ENCODE data around the gene RGS12. TPM values are rescaled to one million over a fixed set of nuclear protein-coding genes. Genes with fewer than 3 reads are reported as not detected.

The RGS12 gene
- polyA plus RNA-seq, 1 donor (not counting 4 experiments of a cell fraction or from before 2014, with no cell fraction given) = 34.0 TPM

DNA sequence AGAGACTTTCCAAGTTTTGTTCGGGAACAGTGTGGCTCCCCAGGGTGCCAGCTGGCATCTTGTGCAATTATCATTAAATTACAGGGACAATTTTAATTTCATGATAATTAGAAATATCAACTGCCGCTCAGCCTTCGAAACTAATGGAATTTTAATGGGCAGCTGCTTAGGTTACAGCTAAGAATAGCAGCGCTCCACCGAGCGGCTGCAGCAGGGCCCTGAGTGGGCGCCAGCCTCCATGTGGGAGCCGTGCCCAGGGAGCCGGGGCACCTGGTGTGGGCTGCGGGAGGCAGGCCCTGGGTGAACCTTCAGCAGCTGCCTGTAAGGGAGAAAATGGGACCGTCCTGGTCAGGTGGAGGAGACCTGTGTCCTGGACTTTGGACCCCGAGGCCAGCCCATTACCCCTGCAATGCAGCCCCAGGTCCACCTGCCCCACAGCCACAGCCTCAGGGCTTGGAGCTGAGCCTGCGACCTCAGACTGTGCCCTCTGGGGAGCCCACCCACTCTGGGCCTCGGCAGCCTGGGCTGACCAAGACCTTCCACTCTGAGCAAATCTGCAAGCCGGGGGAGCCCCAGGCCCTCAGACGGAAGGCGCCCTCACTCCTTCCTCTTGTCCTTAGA, 22.7 kb upstream of the RGS12 start:
- H3K27me3 ChIP-seq (ENCODE audit: control insufficient read depth, extremely low read depth, insufficient read depth, low read length) = peaks cover 26% of the 10 kb centered on the region

DNA sequence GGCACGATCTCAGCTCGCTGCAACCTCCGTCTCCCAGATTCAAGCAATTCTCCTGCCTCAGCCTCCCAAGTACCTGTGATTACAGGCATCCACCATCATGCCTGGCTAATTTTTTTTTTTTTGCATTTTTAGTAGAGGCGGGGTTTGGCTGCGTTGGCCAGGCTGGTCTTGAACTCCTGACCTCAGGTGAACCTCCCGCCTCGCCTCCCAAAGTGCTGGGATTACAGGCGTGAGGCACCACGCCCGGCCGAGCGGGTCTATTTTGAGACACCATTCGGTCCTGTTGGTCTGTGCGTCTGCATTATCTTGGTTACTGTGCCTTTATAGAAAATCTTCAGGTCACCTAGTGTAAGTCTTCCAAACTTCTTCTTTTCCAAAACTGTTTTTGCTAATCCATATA, 21.7 kb upstream of the RGS12 start:
- Histone ChIP-seq H3K27ac (ENCODE audit: control insufficient read depth, insufficient read depth, low read length) (no peak overlapping the region), H2AFZ (ENCODE audit: control insufficient read depth, low read length) (no peak overlapping the region), H3K9ac (ENCODE audit: control insufficient read depth, extremely low read depth, insufficient read depth, low read length) (no peak overlapping the region), H3K27me3 (ENCODE audit: control insufficient read depth, extremely low read depth, insufficient read depth, low read length) (peaks cover 21% of the 10 kb centered on the region), H3K9me1 (ENCODE audit: control insufficient read depth, extremely low read depth, insufficient read depth, low read length) (no peaks in the 10 kb centered on the region), H3K4me3 (ENCODE audit: control insufficient read depth in 2 of 3, extremely low read depth in 1 of 3, insufficient read depth in 2 of 3, low read depth in 1 of 3, low read length in 3 of 3) (no peak overlapping the region), H3K4me2 (ENCODE audit: control insufficient read depth, extremely low read depth, insufficient read depth, low read depth, low read length) (no peak overlapping the region), H3K36me3 (ENCODE audit: control insufficient read depth in 2 of 2, extremely low read depth in 1 of 2, insufficient read depth in 2 of 2, low read length in 2 of 2) (no peaks in the 10 kb centered on the region), H3K79me2 (ENCODE audit: control insufficient read depth, insufficient read depth, low read length) (no peaks in the 10 kb centered on the region), H3K9me3 (ENCODE audit: control insufficient read depth, low read depth, low read length) (no peaks in the 10 kb centered on the region), H3K4me1 (ENCODE audit: control insufficient read depth, extremely low read depth, insufficient read depth, low read length) (no peaks in the 10 kb centered on the region), H4K20me1 (ENCODE audit: control insufficient read depth, extremely low read depth, insufficient read depth, low read length) (no peaks in the 10 kb centered on the region)
- DNase-seq (ENCODE audit: low read depth, low spot score) = no peak
- TF ChIP-seq EZH2 (IDR thresholded peaks at IDR 0.05; ENCODE audit: low read length) = no peak
- TF ChIP-seq, protein P1, sequence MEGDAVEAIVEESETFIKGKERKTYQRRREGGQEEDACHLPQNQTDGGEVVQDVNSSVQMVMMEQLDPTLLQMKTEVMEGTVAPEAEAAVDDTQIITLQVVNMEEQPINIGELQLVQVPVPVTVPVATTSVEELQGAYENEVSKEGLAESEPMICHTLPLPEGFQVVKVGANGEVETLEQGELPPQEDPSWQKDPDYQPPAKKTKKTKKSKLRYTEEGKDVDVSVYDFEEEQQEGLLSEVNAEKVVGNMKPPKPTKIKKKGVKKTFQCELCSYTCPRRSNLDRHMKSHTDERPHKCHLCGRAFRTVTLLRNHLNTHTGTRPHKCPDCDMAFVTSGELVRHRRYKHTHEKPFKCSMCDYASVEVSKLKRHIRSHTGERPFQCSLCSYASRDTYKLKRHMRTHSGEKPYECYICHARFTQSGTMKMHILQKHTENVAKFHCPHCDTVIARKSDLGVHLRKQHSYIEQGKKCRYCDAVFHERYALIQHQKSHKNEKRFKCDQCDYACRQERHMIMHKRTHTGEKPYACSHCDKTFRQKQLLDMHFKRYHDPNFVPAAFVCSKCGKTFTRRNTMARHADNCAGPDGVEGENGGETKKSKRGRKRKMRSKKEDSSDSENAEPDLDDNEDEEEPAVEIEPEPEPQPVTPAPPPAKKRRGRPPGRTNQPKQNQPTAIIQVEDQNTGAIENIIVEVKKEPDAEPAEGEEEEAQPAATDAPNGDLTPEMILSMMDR (optimal IDR thresholded peaks at IDR 0.05 in 1 of 3, IDR thresholded peaks at IDR 0.05 in 1 of 3, conservative IDR thresholded peaks at IDR 0.05 in 1 of 3; ENCODE audit: extremely low read depth in 1 of 3, insufficient read depth in 2 of 3, low read length in 3 of 3) = no peak
- dilution Hi-C loops (cut with MboI; ENCODE audit: extremely low pct_ligation_motif_present, low sequenced_read_pairs) = no loop called here
- no peak for FAIRE-seq

More for the DNA sequence above, 22.7 kb upstream of the RGS12 start:
- no peak overlapping the region for H3K4me2 ChIP-seq (ENCODE audit: control insufficient read depth, extremely low read depth, insufficient read depth, low read depth, low read length)
- DNase-seq (ENCODE audit: low read depth, low spot score) (no peak), FAIRE-seq (no peak)
- no peaks in the 10 kb centered on the region for H3K4me1 ChIP-seq (ENCODE audit: control insufficient read depth, extremely low read depth, insufficient read depth, low read length)
- H4K20me1 ChIP-seq (ENCODE audit: control insufficient read depth, extremely low read depth, insufficient read depth, low read length) = no peaks in the 10 kb centered on the region
- H3K36me3 ChIP-seq (ENCODE audit: control insufficient read depth in 2 of 2, extremely low read depth in 1 of 2, insufficient read depth in 2 of 2, low read length in 2 of 2) = no peaks in the 10 kb centered on the region
- H3K9me3 ChIP-seq (ENCODE audit: control insufficient read depth, low read depth, low read length) = no peaks in the 10 kb centered on the region
- H3K79me2 ChIP-seq (ENCODE audit: control insufficient read depth, insufficient read depth, low read length) = no peaks in the 10 kb centered on the region
- no peak overlapping the region for H3K9ac ChIP-seq (ENCODE audit: control insufficient read depth, extremely low read depth, insufficient read depth, low read length)
- no peak overlapping the region for H2AFZ ChIP-seq (ENCODE audit: control insufficient read depth, low read length)
- no peak overlapping the region for H3K27ac ChIP-seq (ENCODE audit: control insufficient read depth, insufficient read depth, low read length)
- dilution Hi-C loops (cut with MboI; ENCODE audit: extremely low pct_ligation_motif_present, low sequenced_read_pairs) = no loop called here
- no peaks in the 10 kb centered on the region for H3K9me1 ChIP-seq (ENCODE audit: control insufficient read depth, extremely low read depth, insufficient read depth, low read length)
- TF ChIP-seq EZH2 (IDR thresholded peaks at IDR 0.05; ENCODE audit: low read length) = no peak
- no peak overlapping the region for H3K4me3 ChIP-seq (ENCODE audit: control insufficient read depth in 2 of 3, extremely low read depth in 1 of 3, insufficient read depth in 2 of 3, low read depth in 1 of 3, low read length in 3 of 3)

DNA sequence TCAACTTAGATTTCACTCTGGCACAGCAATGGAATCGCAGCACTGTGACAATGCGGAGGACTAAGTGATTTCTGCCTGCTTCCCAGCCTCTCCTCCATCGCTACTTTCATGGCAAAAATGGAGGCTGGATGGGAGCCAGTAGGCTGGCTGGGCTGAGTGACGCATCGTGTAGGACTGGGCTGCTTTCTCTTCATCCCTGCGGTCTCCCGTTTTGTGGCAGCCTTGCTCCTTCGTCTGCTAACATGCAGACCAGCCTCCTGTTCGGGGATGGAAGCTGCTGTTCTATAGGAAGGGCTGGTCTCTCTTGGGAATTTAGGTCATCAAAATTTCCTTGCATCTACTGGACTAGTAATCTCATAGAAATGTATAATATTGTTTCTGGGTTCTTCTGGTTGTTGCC, 15.8 kb upstream of the RGS12 start:
- Histone ChIP-seq H3K9me1 (ENCODE audit: control insufficient read depth, extremely low read depth, insufficient read depth, low read length) (no peaks in the 10 kb centered on the region), H3K4me2 (ENCODE audit: control insufficient read depth, extremely low read depth, insufficient read depth, low read depth, low read length) (no peak overlapping the region), H3K79me2 (ENCODE audit: control insufficient read depth, insufficient read depth, low read length) (no peaks in the 10 kb centered on the region), H3K9ac (ENCODE audit: control insufficient read depth, extremely low read depth, insufficient read depth, low read length) (no peak overlapping the region), H4K20me1 (ENCODE audit: control insufficient read depth, extremely low read depth, insufficient read depth, low read length) (no peaks in the 10 kb centered on the region), H3K4me3 (ENCODE audit: control insufficient read depth in 2 of 3, extremely low read depth in 1 of 3, insufficient read depth in 2 of 3, low read depth in 1 of 3, low read length in 3 of 3) (no peak overlapping the region), H2AFZ (ENCODE audit: control insufficient read depth, low read length) (no peak overlapping the region), H3K4me1 (ENCODE audit: control insufficient read depth, extremely low read depth, insufficient read depth, low read length) (no peaks in the 10 kb centered on the region), H3K36me3 (ENCODE audit: control insufficient read depth in 2 of 2, extremely low read depth in 1 of 2, insufficient read depth in 2 of 2, low read length in 2 of 2) (no peaks in the 10 kb centered on the region), H3K27me3 (ENCODE audit: control insufficient read depth, extremely low read depth, insufficient read depth, low read length) (no peaks in the 10 kb centered on the region), H3K9me3 (ENCODE audit: control insufficient read depth, low read depth, low read length) (peaks cover 1% of the 10 kb centered on the region), H3K27ac (ENCODE audit: control insufficient read depth, insufficient read depth, low read length) (no peak overlapping the region)
- FAIRE-seq (no peak), DNase-seq (ENCODE audit: low read depth, low spot score) (no peak)
- dilution Hi-C loops (cut with MboI; ENCODE audit: extremely low pct_ligation_motif_present, low sequenced_read_pairs) = no loop called here
- TF ChIP-seq, protein P1 (optimal IDR thresholded peaks at IDR 0.05 in 1 of 3, IDR thresholded peaks at IDR 0.05 in 1 of 3, conservative IDR thresholded peaks at IDR 0.05 in 1 of 3; ENCODE audit: extremely low read depth in 1 of 3, insufficient read depth in 2 of 3, low read length in 3 of 3) = no peak
- no peak for TF ChIP-seq EZH2 (IDR thresholded peaks at IDR 0.05; ENCODE audit: low read length)

Measured in keratinocyte (primary cell).